CD4-positive, alpha-beta memory T cell (primary cell): ENCODE data around the gene ATP2A1. TPM values are rescaled to one million over a fixed set of nuclear protein-coding genes. Genes with fewer than 3 reads are reported as not detected.

Experiments
- CTCF ChIA-PET: fragments of 350-600 bp; sonication (Branson Sonifier 250); formaldehyde crosslinking; loops from one replicate; lab custom pipeline; 2021; ENCODE audit warnings: inconsistent platforms; ENCODE audit not compliant: partially characterized antibody; lab: Charles Lee
- POLR2A ChIA-PET: fragments of 350-600 bp; sonication (Branson Sonifier 250); formaldehyde crosslinking; loops from one replicate; lab custom pipeline; 2021; ENCODE audit not compliant: partially characterized antibody; lab: Charles Lee
- DNase-seq, 5 donors: peaks; one replicate each; pipeline versions ENCODE4 v3.0.0 to v3.0.0-alpha.2; 2020 to 2022; ENCODE audit warnings: mixed read lengths in 1 of 5
- H3K27ac ChIP-seq: one replicate; pipeline ENCODE4 v1.7.0; 2013; ENCODE audit warnings: low read depth, low read length
- H3K27me3 ChIP-seq: 2 replicates; pipeline ENCODE4 v1.7.0; 2013; ENCODE audit warnings: mild to moderate bottlenecking, low read length, moderate library complexity; ENCODE audit not compliant: insufficient read depth
- H3K36me3 ChIP-seq: 2 replicates; pipeline ENCODE4 v1.7.0; 2013; ENCODE audit warnings: mild to moderate bottlenecking, low read length, moderate library complexity; ENCODE audit not compliant: insufficient read depth
- H3K4me1 ChIP-seq: 2 replicates; pipeline ENCODE4 v1.7.0; 2013; ENCODE audit warnings: mild to moderate bottlenecking, low read length, moderate library complexity; ENCODE audit not compliant: insufficient read depth
- H3K4me3 ChIP-seq, 2 donors: one replicate each; pipeline ENCODE4 v1.7.0; 2013; ENCODE audit warnings: low read length in 2 of 2, mild to moderate bottlenecking in 1 of 2
- H3K9me3 ChIP-seq, 2 donors: one replicate each; pipeline ENCODE4 v1.7.0; 2013; ENCODE audit warnings: low read length in 2 of 2, control low read depth in 1 of 2; ENCODE audit not compliant: control insufficient read depth in 1 of 2
- H3K27ac Mint-ChIP-seq, 7 donors: one replicate each; pipeline ENCODE4 v1.8.0; 2020 to 2021; ENCODE audit warnings: mixed read lengths in 7 of 7, mild to moderate bottlenecking in 6 of 7, inconsistent platforms in 3 of 7, moderate library complexity in 3 of 7
- H3K27me3 Mint-ChIP-seq, 2 donors: one replicate each; pipeline ENCODE4 v1.8.0; 2020 to 2021; ENCODE audit warnings: mixed read lengths in 2 of 2
- H3K36me3 Mint-ChIP-seq, 2 donors: one replicate each; pipeline ENCODE4 v1.8.0; 2020 to 2021; ENCODE audit warnings: mixed read lengths in 2 of 2, inconsistent platforms in 1 of 2, mild to moderate bottlenecking in 1 of 2
- H3K4me1 Mint-ChIP-seq, 4 donors: one replicate each; pipeline ENCODE4 v1.8.0; 2020 to 2021; ENCODE audit warnings: mixed read lengths in 4 of 4, mild to moderate bottlenecking in 1 of 4
- H3K4me3 Mint-ChIP-seq, 8 donors: one replicate each; pipeline ENCODE4 v1.8.0; 2020 to 2021; ENCODE audit warnings: mixed read lengths in 8 of 8, mild to moderate bottlenecking in 7 of 8, moderate library complexity in 6 of 8, inconsistent platforms in 3 of 8
- H3K9me3 Mint-ChIP-seq, 8 donors: one replicate each; pipeline ENCODE4 v1.8.0; 2020 to 2021; ENCODE audit warnings: mixed read lengths in 8 of 8, mild to moderate bottlenecking in 5 of 8, inconsistent platforms in 3 of 8, moderate library complexity in 1 of 8
- intact Hi-C: fragments of 100-400 bp; cut with micrococcal nuclease; formaldehyde crosslinking; loops from one replicate; pipeline ENCODE4 v1.15.1; 2023
- microRNA-seq: library from miRNA; unstranded; fragments of <30 nt; microRNA quantifications from one replicate; pipeline ENCODE4 v1.2.0, GENCODE V29; 2021; ENCODE audit warnings: borderline replicate concordance, borderline number of aligned reads, borderline microRNAs expressed, mixed read lengths
- polyA plus RNA-seq, 2 donors: library from polyadenylated mRNA; unstranded; fragments of 300-500 nt; fragmentation: Illumina TruSeq; gene quantifications; one replicate each; pipeline ENCODE4 v1.2.3, GENCODE V29; 2021
- total RNA-seq, 2 experiments: library from RNA; stranded (reverse); gene quantifications; one replicate each; pipeline ENCODE4 v1.2.3, GENCODE V29; 2021

Gene ATP2A1
- total and polyA plus RNA-seq, 4 experiments from 2014 or later: 0.67 to 0.94 TPM; not detected in 2

GRCh38 chr16:28950648-28951409 lies 72.5 kb downstream of the ATP2A1 start, which contains the start of gene NFATC2IP:
NFATC2IP (plus strand) TSS chr16:28950937; CDS start chr16:28951012, 75 bp downstream.
- peaks cover 14 to 40% (median 29%) of the 10 kb centered on the region in 4 donors for H3K4me1 Mint-ChIP-seq
- H3K4me3 Mint-ChIP-seq: peak within 1 kb of the TSS; percentile 93 to 99 (median 96)
- H3K9me3 ChIP-seq: no peaks in the 10 kb centered on the region
- H3K27ac Mint-ChIP-seq: peak within 1 kb of the TSS; percentile 68 to 96 (median 93)
- H3K4me1 ChIP-seq: peaks cover 28% of the 10 kb centered on the region
- H3K27me3 ChIP-seq: no peaks in the 10 kb centered on the region
- DNase-seq: peak; percentile 99 to 100 (median 100)
- H3K4me3 ChIP-seq: peak within 1 kb of the TSS; percentile 12 to 66
- peak within 1 kb of the TSS; percentile 70 for H3K27ac ChIP-seq
- H3K36me3 Mint-ChIP-seq: peaks cover 3 to 22% of the 10 kb centered on the region in 2 donors
- ChIA-PET POLR2A (interaction anchor here (0.7 to 2.8 kb wide), 15 partner anchors 14 to 128 kb away, joined by 3 to 19 read pairs (median 4); partner anchors contain the start of genes ATP2A1, ATXN2L, LAT and RABEP2), CTCF (interaction anchor here (0.9 to 1.0 kb wide), 2 partner anchors 80 to 129 kb away, joined by 3 read pairs; no protein-coding TSS in a partner anchor)
- peaks cover 22% of the 10 kb centered on the region for H3K36me3 ChIP-seq
- intact Hi-C loops: loop anchor here (1.0 to 2.0 kb wide), 5 partner anchors 23 to 129 kb away; partner anchors contain the start of genes ATXN2L, LAT, RABEP2 and SPNS1
- H3K27me3 Mint-ChIP-seq: no peaks in the 10 kb centered on the region
- H3K9me3 Mint-ChIP-seq: no peaks in the 10 kb centered on the region

- H3K27ac Mint-ChIP-seq: peak overlapping the region; percentile 66 to 92 (median 90)
- peak overlapping the region; percentile 70 for H3K27ac ChIP-seq
- peaks cover 28% of the 10 kb centered on the region for H3K36me3 ChIP-seq
- peak overlapping the region; percentile 12 to 66 for H3K4me3 ChIP-seq
- DNase-seq: no peak
- peaks cover 25% of the 10 kb centered on the region for H3K4me1 ChIP-seq
- no peaks in the 10 kb centered on the region for H3K27me3 ChIP-seq
- peaks cover 12 to 38% (median 27%) of the 10 kb centered on the region in 4 donors for H3K4me1 Mint-ChIP-seq
- intact Hi-C loops: loop anchor here (2.0 kb wide), 1 partner anchor 33 kb away; the partner anchor contains the start of gene LAT
- no peaks in the 10 kb centered on the region for H3K9me3 Mint-ChIP-seq
- H3K4me3 Mint-ChIP-seq: peak overlapping the region; percentile 89 to 99 (median 96)
- H3K36me3 Mint-ChIP-seq: peaks cover 7 to 27% of the 10 kb centered on the region in 2 donors
- H3K9me3 ChIP-seq: no peaks in the 10 kb centered on the region
- POLR2A ChIA-PET: interaction anchor here (0.7 to 2.8 kb wide), 8 partner anchors 22 to 123 kb away, joined by 3 to 19 read pairs (median 4); partner anchors contain the start of gene RABEP2
- CTCF ChIA-PET: interaction anchor here (0.7 to 1.5 kb wide), 2 partner anchors 22 to 26 kb away, joined by 3 to 4 read pairs; no protein-coding TSS in a partner anchor
- H3K27me3 Mint-ChIP-seq: no peaks in the 10 kb centered on the region
These were observed 73.2 kb downstream of the ATP2A1 start for GRCh38 chr16:28951410-28951943.

Small RNAs within 50 kb of the gene (microRNA-seq; reads per million reads assigned to microRNA genes)
- not detected for gene MIR4721

Other genes with a start within 250 kb of the ATP2A1 start
- gene NPIPB8, start 240.4 kb upstream of the ATP2A1 start, total RNA-seq: not detected
- not detected for gene NPIPB8, start 240.4 kb upstream of the ATP2A1 start, polyA plus RNA-seq
- gene EIF3C, start 167.0 kb upstream of the ATP2A1 start, total RNA-seq: 100 to 1,000 TPM; 323 to 355 TPM
- 100 to 1,000 TPM; 180 to 257 TPM for gene EIF3C, start 167.0 kb upstream of the ATP2A1 start, polyA plus RNA-seq
- gene NPIPB9, start 126.7 kb upstream of the ATP2A1 start, total RNA-seq: 1 to 10 TPM; 2.9 to 3.0 TPM
- not detected for gene NPIPB9, start 126.7 kb upstream of the ATP2A1 start, polyA plus RNA-seq
- 100 to 1,000 TPM; 262 to 266 TPM for gene ATXN2L, start 55.5 kb upstream of the ATP2A1 start, total RNA-seq
- 10 to 100 TPM in 1 of 2 donors, 1 to 10 TPM in 1; 7.1 to 38.5 TPM for gene ATXN2L, start 55.5 kb upstream of the ATP2A1 start, polyA plus RNA-seq
- gene TUFM, start 32.1 kb upstream of the ATP2A1 start, total RNA-seq: 100 to 1,000 TPM in 1 of 2 experiments, 10 to 100 TPM in 1; 98.0 to 108 TPM
- 100 to 1,000 TPM; 138 to 198 TPM for gene TUFM, start 32.1 kb upstream of the ATP2A1 start, polyA plus RNA-seq
- gene SH2B1, start 14.6 kb upstream of the ATP2A1 start, total RNA-seq: 100 to 1,000 TPM; 127 TPM
- gene SH2B1, start 14.6 kb upstream of the ATP2A1 start, polyA plus RNA-seq: 1 to 10 TPM; 3.1 to 4.0 TPM
- gene RABEP2, start 46.8 kb downstream of the ATP2A1 start, total RNA-seq: 10 to 100 TPM; 25.7 to 29.0 TPM
- gene RABEP2, start 46.8 kb downstream of the ATP2A1 start, polyA plus RNA-seq: 1 to 10 TPM; 3.1 to 5.1 TPM
- gene CD19, start 53.5 kb downstream of the ATP2A1 start, total RNA-seq: not detected
- gene CD19, start 53.5 kb downstream of the ATP2A1 start, polyA plus RNA-seq: 1 to 10 TPM in 1 of 2 donors, under 1 TPM in 1; 0.27 to 1.4 TPM
- gene NFATC2IP, start 72.4 kb downstream of the ATP2A1 start, total RNA-seq: 100 to 1,000 TPM; 105 to 115 TPM
- 10 to 100 TPM; 29.3 to 30.1 TPM for gene NFATC2IP, start 72.4 kb downstream of the ATP2A1 start, polyA plus RNA-seq
- gene SPNS1, start 96.3 kb downstream of the ATP2A1 start, total RNA-seq: 10 to 100 TPM; 31.0 to 34.4 TPM
- gene SPNS1, start 96.3 kb downstream of the ATP2A1 start, polyA plus RNA-seq: 10 to 100 TPM; 28.2 to 30.4 TPM
- 100 to 1,000 TPM; 342 to 349 TPM for gene LAT, start 106.6 kb downstream of the ATP2A1 start, total RNA-seq
- gene LAT, start 106.6 kb downstream of the ATP2A1 start, polyA plus RNA-seq: 100 to 1,000 TPM; 310 to 455 TPM